HG03469 (cell line): Measurements from ENCODE around the gene GAGE12J.
"Not testable (repeated sequence)": the region's sequence is repeated elsewhere in the genome, so short reads cannot be mapped to it uniquely, and the experiment has no call there.

ENCODE experiments used
- ATAC-seq: cut with Tn5 transposase; IDR thresholded peaks from one replicate; pipeline ENCODE4 v1.9.1; 2021; ENCODE audit warnings: mild to moderate bottlenecking, moderate library complexity, moderate number of reproducible peaks; ENCODE audit not compliant: unreplicated experiment

Gene GAGE12J

GRCh38 chrX:49321737-49322136 lies at the start of gene GAGE12J:
GAGE12J (plus strand) TSS chrX:49322037; CDS start chrX:49323194, 1,157 bp downstream.
- ATAC-seq = not testable (repeated sequence)

- ATAC-seq = no peak
These were observed 49.4 kb upstream of the GAGE12J start for GRCh38 chrX:49272421-49272820.

- ATAC-seq = no peak
These were observed 48.6 kb upstream of the GAGE12J start for GRCh38 chrX:49273181-49273727.

GRCh38 chrX:49276207-49276606 lies 45.6 kb upstream of the GAGE12J start:
- no peak for ATAC-seq

- no peak for ATAC-seq
These were observed 44.9 kb upstream of the GAGE12J start for GRCh38 chrX:49276671-49277534.

GRCh38 chrX:49277535-49277830 lies 44.4 kb upstream of the GAGE12J start:
- no peak for ATAC-seq

GRCh38 chrX:49278081-49278480 lies 43.8 kb upstream of the GAGE12J start:
- ATAC-seq = no peak

- ATAC-seq = no peak
These were observed 39.2 kb upstream of the GAGE12J start for GRCh38 chrX:49282647-49283011.

- no peak for ATAC-seq
These were observed 37.6 kb upstream of the GAGE12J start for GRCh38 chrX:49284212-49284611.

- ATAC-seq = no peak
These were observed 35.7 kb upstream of the GAGE12J start for GRCh38 chrX:49286136-49286535.

GRCh38 chrX:49286581-49286980 lies 35.3 kb upstream of the GAGE12J start:
- no peak for ATAC-seq

GRCh38 chrX:49287665-49288064 lies 34.2 kb upstream of the GAGE12J start:
- no peak for ATAC-seq

GRCh38 chrX:49290215-49290614 lies 31.6 kb upstream of the GAGE12J start:
- ATAC-seq = no peak

GRCh38 chrX:49291615-49292337 lies 30.1 kb upstream of the GAGE12J start:
- no peak for ATAC-seq

- ATAC-seq = no peak
These were observed 29.2 kb upstream of the GAGE12J start for GRCh38 chrX:49292400-49293362.

GRCh38 chrX:49299293-49299692 lies 22.5 kb upstream of the GAGE12J start:
- not testable (repeated sequence) for ATAC-seq

- no peak for ATAC-seq
These were observed 21.1 kb upstream of the GAGE12J start for GRCh38 chrX:49300703-49301102.

GRCh38 chrX:49303346-49303745 lies 18.5 kb upstream of the GAGE12J start, which contains the start of gene GAGE10:
GAGE10 (plus strand) TSS chrX:49303646; CDS start chrX:49304860, 1,214 bp downstream.
- ATAC-seq = no peak

- not testable (repeated sequence) for ATAC-seq
These were observed 14.1 kb upstream of the GAGE12J start for GRCh38 chrX:49307775-49308174.

- no peak for ATAC-seq
These were observed 13.1 kb upstream of the GAGE12J start for GRCh38 chrX:49308604-49309269.
